Cardiac muscle cell (in vitro differentiated cells and primary cell): Measurements from ENCODE around the gene RAI1. TPM values are rescaled to one million over a fixed set of nuclear protein-coding genes. Genes with fewer than 3 reads are reported as not detected.

Experiments used
- DNase-seq, 2 donors: peaks; one replicate each; pipeline versions ENCODE4 v3.0.0 to v3.0.0-alpha.2; 2010 to 2017; ENCODE audit warnings: low read depth in 1 of 2, low spot score in 1 of 2
- H3K27ac ChIP-seq: fragments of 200-600 bp; sonication (generic); 2 replicates; pipeline ENCODE4 v1.5.1; 2016
- H3K27me3 ChIP-seq: fragments of 200-600 bp; sonication (generic); 2 replicates; pipeline ENCODE4 v1.6.0; 2016; ENCODE audit warnings: control low read depth
- H3K36me3 ChIP-seq: fragments of 200-600 bp; sonication (generic); 2 replicates; pipeline ENCODE4 v1.5.1; 2016; ENCODE audit warnings: control low read depth
- H3K4me1 ChIP-seq: fragments of 200-600 bp; sonication (generic); 2 replicates; pipeline ENCODE4 v1.8.1; 2017; ENCODE audit warnings: low read depth, mild to moderate bottlenecking, mixed run types
- H3K4me3 ChIP-seq: fragments of 200-600 bp; sonication (generic); 2 replicates; pipeline ENCODE4 v1.5.1; 2016; ENCODE audit warnings: mild to moderate bottlenecking
- H3K9me3 ChIP-seq: fragments of 200-600 bp; sonication (generic); 2 replicates; pipeline ENCODE4 v1.5.1; 2017; ENCODE audit warnings: low read depth, mild to moderate bottlenecking, control low read depth
- polyA plus RNA-seq: library from polyadenylated mRNA; unstranded; fragments of >200 nt; fragmentation: Nextera tagmentation; extraction: Ambion mirVana; gene quantifications from 2 replicates; pipeline ENCODE4 v1.2.1, GENCODE V29; 2016
- total RNA-seq: library from RNA; depleted of rRNA; stranded (reverse); fragments of >200 nt; gene quantifications from 2 replicates; pipeline ENCODE4 v1.2.3, GENCODE V29; 2016
- TF ChIP-seq, protein P1 (sequence below): IDR thresholded peaks from 2 replicates; pipeline ENCODE4 v1.5.1; 2012; ENCODE audit warnings: low read depth, mild to moderate bottlenecking, low read length

The RAI1 gene
- total and polyA plus RNA-seq, 2 experiments from 2014 or later = 20.2 to 46.2 TPM

DNA sequence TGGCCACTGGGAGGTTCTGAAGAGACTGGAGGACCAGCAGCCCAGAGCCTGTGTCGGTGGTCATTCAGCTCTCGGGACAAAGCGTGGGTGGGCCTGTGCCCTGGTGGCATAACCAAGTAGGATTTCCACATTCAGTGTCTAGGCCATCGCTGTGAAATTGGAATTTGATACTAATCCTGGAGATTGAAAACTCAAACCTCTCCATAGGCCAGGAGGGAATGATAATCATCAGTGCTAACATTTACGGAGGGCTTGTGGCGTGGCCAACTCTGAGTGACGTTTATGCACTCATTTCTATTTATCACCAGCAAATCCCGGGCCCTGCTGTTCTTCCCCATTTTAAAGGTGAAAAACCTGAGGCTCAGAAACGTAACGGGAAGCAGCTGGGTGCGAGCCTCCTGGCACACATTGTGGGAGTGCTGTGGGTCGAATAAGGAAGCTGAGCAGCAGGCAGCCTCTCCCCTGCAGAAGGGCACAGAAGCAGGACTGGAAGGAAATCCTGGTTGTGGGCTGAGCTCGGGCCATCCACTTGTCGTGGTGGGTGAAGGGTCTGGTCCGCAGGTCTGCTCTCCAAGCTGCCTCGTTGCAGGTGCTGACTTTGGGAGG lies 33.1 kb downstream of the RAI1 start:
- peaks cover 3% of the 10 kb centered on the region for H3K27me3 ChIP-seq
- H3K27ac ChIP-seq = peak overlapping the region; percentile 68
- no peaks in the 10 kb centered on the region for H3K9me3 ChIP-seq
- H3K4me3 ChIP-seq = no peak overlapping the region
- no peaks in the 10 kb centered on the region for H3K36me3 ChIP-seq
- TF ChIP-seq, protein P1, sequence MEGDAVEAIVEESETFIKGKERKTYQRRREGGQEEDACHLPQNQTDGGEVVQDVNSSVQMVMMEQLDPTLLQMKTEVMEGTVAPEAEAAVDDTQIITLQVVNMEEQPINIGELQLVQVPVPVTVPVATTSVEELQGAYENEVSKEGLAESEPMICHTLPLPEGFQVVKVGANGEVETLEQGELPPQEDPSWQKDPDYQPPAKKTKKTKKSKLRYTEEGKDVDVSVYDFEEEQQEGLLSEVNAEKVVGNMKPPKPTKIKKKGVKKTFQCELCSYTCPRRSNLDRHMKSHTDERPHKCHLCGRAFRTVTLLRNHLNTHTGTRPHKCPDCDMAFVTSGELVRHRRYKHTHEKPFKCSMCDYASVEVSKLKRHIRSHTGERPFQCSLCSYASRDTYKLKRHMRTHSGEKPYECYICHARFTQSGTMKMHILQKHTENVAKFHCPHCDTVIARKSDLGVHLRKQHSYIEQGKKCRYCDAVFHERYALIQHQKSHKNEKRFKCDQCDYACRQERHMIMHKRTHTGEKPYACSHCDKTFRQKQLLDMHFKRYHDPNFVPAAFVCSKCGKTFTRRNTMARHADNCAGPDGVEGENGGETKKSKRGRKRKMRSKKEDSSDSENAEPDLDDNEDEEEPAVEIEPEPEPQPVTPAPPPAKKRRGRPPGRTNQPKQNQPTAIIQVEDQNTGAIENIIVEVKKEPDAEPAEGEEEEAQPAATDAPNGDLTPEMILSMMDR = no peak
- peaks cover 16% of the 10 kb centered on the region for H3K4me1 ChIP-seq
- DNase-seq = no peak

DNA sequence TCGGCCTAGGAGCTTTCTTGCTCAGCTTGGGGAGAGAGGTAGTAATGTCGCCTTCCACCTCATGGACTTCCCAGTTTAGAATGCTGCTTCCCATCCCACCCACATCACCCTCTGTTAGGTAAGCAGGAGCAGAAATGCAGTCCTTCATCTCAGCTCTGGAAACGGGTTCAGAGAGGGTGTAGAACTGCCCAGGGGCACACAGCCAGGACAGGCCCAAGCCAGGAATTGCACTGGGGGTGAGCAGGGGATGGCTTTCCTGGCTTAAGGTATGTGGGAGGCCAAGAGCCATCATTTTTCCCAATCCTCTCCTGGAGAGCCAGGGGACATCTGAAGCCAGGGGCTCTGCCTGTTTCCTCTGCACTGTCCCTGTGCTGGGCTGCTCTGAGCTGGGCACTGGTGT lies 33.6 kb downstream of the RAI1 start:
- H3K27ac ChIP-seq = no peak overlapping the region
- H3K4me1 ChIP-seq = peaks cover 16% of the 10 kb centered on the region
- peaks cover 3% of the 10 kb centered on the region for H3K27me3 ChIP-seq
- no peak overlapping the region for H3K4me3 ChIP-seq
- no peaks in the 10 kb centered on the region for H3K9me3 ChIP-seq
- H3K36me3 ChIP-seq = no peaks in the 10 kb centered on the region
- TF ChIP-seq, protein P1 = no peak
- DNase-seq = no peak

DNA sequence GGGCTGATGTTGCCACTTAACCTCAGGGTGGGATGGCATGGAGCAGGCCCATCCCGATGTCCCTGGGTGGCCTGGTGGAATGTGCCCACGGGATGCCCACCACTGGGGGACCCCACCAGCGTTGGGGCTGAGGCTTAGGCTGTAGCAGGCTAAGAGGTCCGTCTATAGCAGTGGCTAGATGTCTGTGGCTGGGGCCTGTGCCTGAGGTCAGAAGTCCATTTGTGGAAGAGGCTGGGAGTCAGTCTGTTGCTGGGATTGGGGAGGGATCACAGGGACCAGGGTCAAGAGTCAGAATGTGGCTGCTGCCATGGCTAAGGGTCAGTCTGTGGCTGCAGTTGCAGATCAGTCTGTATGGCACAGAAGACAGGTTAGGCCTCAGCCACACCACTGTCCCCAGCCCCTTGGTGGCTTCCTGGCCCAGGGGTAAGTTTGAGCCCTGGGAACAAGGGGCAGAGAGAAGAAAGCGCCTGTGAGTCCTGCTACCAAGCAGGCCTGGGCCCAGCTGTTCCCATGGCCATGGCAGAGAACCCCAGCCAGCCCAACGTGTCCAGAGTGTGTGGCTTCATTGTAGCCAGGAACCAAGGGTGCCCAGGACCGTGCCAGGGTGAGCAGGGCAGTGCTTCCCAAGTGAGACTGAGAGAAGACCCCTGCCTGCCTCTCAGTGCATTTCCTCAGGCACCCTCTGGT lies 35.7 kb downstream of the RAI1 start:
- Histone ChIP-seq H3K9me3 (no peaks in the 10 kb centered on the region), H3K4me3 (no peak overlapping the region), H3K27ac (no peak overlapping the region), H3K36me3 (no peaks in the 10 kb centered on the region), H3K27me3 (peaks cover 15% of the 10 kb centered on the region), H3K4me1 (peaks cover 6% of the 10 kb centered on the region)
- no peak for DNase-seq
- TF ChIP-seq, protein P1 = no peak

DNA sequence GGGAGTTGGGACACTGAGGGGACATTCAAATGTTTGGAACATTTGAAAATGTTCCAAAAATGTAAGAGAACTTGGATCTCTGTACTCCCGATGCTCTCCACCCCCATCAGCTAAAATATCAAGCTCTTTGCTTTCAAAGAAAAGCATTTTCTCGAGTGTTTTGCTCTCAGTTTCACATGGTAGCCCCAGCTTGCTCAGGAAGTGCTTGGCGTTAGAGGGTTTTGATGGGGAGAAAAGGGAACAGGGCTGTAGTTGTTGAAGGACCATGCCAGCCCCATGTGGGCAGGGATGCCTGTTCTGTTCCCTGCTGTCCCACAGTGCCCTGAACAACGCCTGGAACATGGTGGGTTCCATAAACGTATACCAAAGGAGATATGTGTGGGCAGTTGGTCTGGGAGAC lies 37.0 kb downstream of the RAI1 start:
- Histone ChIP-seq H3K4me1 (peaks cover 5% of the 10 kb centered on the region), H3K4me3 (no peak overlapping the region), H3K27ac (no peak overlapping the region), H3K27me3 (peaks cover 21% of the 10 kb centered on the region), H3K9me3 (no peaks in the 10 kb centered on the region), H3K36me3 (no peaks in the 10 kb centered on the region)
- TF ChIP-seq, protein P1 = no peak
- no peak for DNase-seq

- Histone ChIP-seq H3K27ac (no peak overlapping the region), H3K4me1 (no peaks in the 10 kb centered on the region), H3K36me3 (no peaks in the 10 kb centered on the region), H3K27me3 (peaks cover 21% of the 10 kb centered on the region), H3K4me3 (no peak overlapping the region), H3K9me3 (no peaks in the 10 kb centered on the region)
- no peak for DNase-seq
- TF ChIP-seq, protein P1 = no peak
Observed at GRCh38 chr17:17719199-17719940, 38.1 kb downstream of the RAI1 start.
